ENCODE data around the gene HAUS1. TPM values are rescaled to one million over a fixed set of nuclear protein-coding genes. Genes with fewer than 3 reads are reported as not detected.
"Not testable (repeated sequence)": the region's sequence is repeated elsewhere in the genome, so short reads cannot be mapped to it uniquely, and the experiment has no call there.

Gene HAUS1
- total RNA-seq, 4 donors from 2014 or later, result 8.1 to 20.6 (median 13.3) TPM

- Histone ChIP-seq H3K36me3 (peaks cover 0 to 22% of the 10 kb centered on the region in 2 donors), H3K27me3 (no peaks in the 10 kb centered on the region), H3K4me3 (no peak overlapping the region), H3K9me3 (no peaks in the 10 kb centered on the region), H3K4me1 (peaks cover 4 to 6% of the 10 kb centered on the region in 2 donors), H3K27ac (no peak overlapping the region)
- intact Hi-C loops (cut with DNase I; ENCODE audit: low total_unique reads) (no loop called here), in situ Hi-C loops (cut with MboI; ENCODE audit: low sequenced_read_pairs in 4 of 4) (no loop called here)
- no peak for DNase-seq
- TF ChIP-seq CTCF (IDR thresholded peaks at IDR 0.05 in 4 of 5, conservative IDR thresholded peaks at IDR 0.05 in 1 of 5) (no peak), POLR2A (IDR thresholded peaks at IDR 0.05) (no peak)
- no peak for ATAC-seq
Measured at GRCh38 chr18:46130061-46130460, 25.9 kb downstream of the HAUS1 start.

GRCh38 chr18:46130549-46130948, 26.4 kb downstream of the HAUS1 start:
- DNase-seq; H3K4me3 ChIP-seq; in situ Hi-C loops (cut with MboI; ENCODE audit: low sequenced_read_pairs in 4 of 4); intact Hi-C loops (cut with DNase I; ENCODE audit: low total_unique reads); H3K4me1 ChIP-seq; H3K27ac ChIP-seq; H3K9me3 ChIP-seq; ATAC-seq; H3K27me3 ChIP-seq: not testable (repeated sequence)
- H3K36me3 ChIP-seq, result peaks cover 0 to 21% of the 10 kb centered on the region in 2 donors

GRCh38 chr18:46133534-46133933, 29.3 kb downstream of the HAUS1 start:
- TF ChIP-seq CTCF (IDR thresholded peaks at IDR 0.05 in 4 of 5, conservative IDR thresholded peaks at IDR 0.05 in 1 of 5) (no peak), POLR2A (IDR thresholded peaks at IDR 0.05) (no peak)
- Histone ChIP-seq H3K9me3 (no peaks in the 10 kb centered on the region), H3K27ac (no peak overlapping the region), H3K27me3 (no peaks in the 10 kb centered on the region), H3K36me3 (peaks cover 0 to 12% of the 10 kb centered on the region in 2 donors), H3K4me1 (peaks cover 9 to 13% of the 10 kb centered on the region in 2 donors), H3K4me3 (no peak overlapping the region)
- in situ Hi-C loops (cut with MboI; ENCODE audit: low sequenced_read_pairs in 4 of 4) (no loop called here), intact Hi-C loops (cut with DNase I; ENCODE audit: low total_unique reads) (no loop called here)
- ATAC-seq, result no peak
- no peak for DNase-seq

- intact Hi-C loops (cut with DNase I; ENCODE audit: low total_unique reads), result loop anchor here (2.0 kb wide), 2 partner anchors 18 to 30 kb away; partner anchors contain the start of gene HAUS1
- DNase-seq, result peak; percentile 71 to 86
Measured at GRCh38 chr18:46134920-46135675, 30.9 kb downstream of the HAUS1 start.

More at GRCh38 chr18:46134920-46135675, 30.9 kb downstream of the HAUS1 start:
- in situ Hi-C loops (cut with MboI; ENCODE audit: low sequenced_read_pairs in 4 of 4), result no loop called here
- H3K4me1 ChIP-seq, result peaks cover 9 to 13% of the 10 kb centered on the region in 2 donors
- TF ChIP-seq CTCF (IDR thresholded peaks at IDR 0.05 in 4 of 5, conservative IDR thresholded peaks at IDR 0.05 in 1 of 5), result no peak
- no peak for TF ChIP-seq POLR2A (IDR thresholded peaks at IDR 0.05)
- no peaks in the 10 kb centered on the region for H3K27me3 ChIP-seq
- peak overlapping the region; percentile 80 to 85 (median 82) for H3K27ac ChIP-seq
- peak; percentile 99 to 100 for ATAC-seq
- H3K4me3 ChIP-seq, result no peak overlapping the region
- H3K9me3 ChIP-seq, result no peaks in the 10 kb centered on the region
- no peaks in the 10 kb centered on the region for H3K36me3 ChIP-seq
